Ascending aorta (tissue), 2 donors: ENCODE results near the gene USP13. TPM values are rescaled to one million over a fixed set of nuclear protein-coding genes. Genes with fewer than 3 reads are reported as not detected.

Source experiments
- DNase-seq, 2 donors: peaks; one replicate each; pipeline ENCODE4 v3.0.0-alpha.2; 2019; ENCODE audit warnings: low spot score in 2 of 2
- H3K27ac ChIP-seq, 2 donors: fragments of 200-600 bp; sonication (generic); one replicate each; pipeline ENCODE4 v1.5.1; 2016 to 2017; ENCODE audit warnings: mild to moderate bottlenecking in 1 of 2
- H3K27me3 ChIP-seq: fragments of 200-600 bp; sonication (generic); one replicate; pipeline ENCODE4 v1.5.1; 2017
- H3K36me3 ChIP-seq, 2 donors: fragments of 200-600 bp; sonication (generic); one replicate each; pipeline ENCODE4 v1.5.1; 2016
- H3K4me1 ChIP-seq, 2 donors: fragments of 200-600 bp; sonication (generic); one replicate each; pipeline ENCODE4 v1.5.1; 2016 to 2017; ENCODE audit warnings: mild to moderate bottlenecking in 1 of 2
- H3K4me3 ChIP-seq, 2 donors: fragments of 200-600 bp; sonication (generic); one replicate each; pipeline ENCODE4 v1.5.1; 2016 to 2017; ENCODE audit warnings: mild to moderate bottlenecking in 1 of 2
- H3K9me3 ChIP-seq, 2 donors: fragments of 200-600 bp; sonication (generic); one replicate each; pipeline ENCODE4 v1.5.1; 2016
- CTCF ChIP-seq, 3 experiments: fragments of 200-600 bp in 2 of 3; fragments of 450-650 bp in 1 of 3; sonication (generic) in 2 of 3; IDR thresholded peaks; one replicate each; pipeline ENCODE4 v1.5.1; 2016 to 2019; ENCODE audit warnings: antibody characterized with exemption in 3 of 3, mild to moderate bottlenecking in 1 of 3, moderate library complexity in 1 of 3
- intact Hi-C: fragments of 100-400 bp; cut with DNase I; formaldehyde crosslinking; loops from one replicate; pipeline ENCODE4 v1.15.1; 2023
- total RNA-seq: library from RNA; depleted of rRNA; stranded (reverse); fragments of >200 nt; gene quantifications from one replicate; pipeline ENCODE4 v1.1.0, GENCODE V29; 2016

Gene USP13
- total RNA-seq, 1 donor from 2014 or later: 3.1 TPM

- Histone ChIP-seq H3K4me3 (no peak overlapping the region), H3K4me1 (no peaks in the 10 kb centered on the region), H3K27ac (no peak overlapping the region), H3K36me3 (peaks cover 4 to 14% of the 10 kb centered on the region in 2 donors), H3K9me3 (no peaks in the 10 kb centered on the region), H3K27me3 (no peaks in the 10 kb centered on the region)
- intact Hi-C loops: no loop called here
- no peak for TF ChIP-seq CTCF (IDR thresholded peaks at IDR 0.05)
- DNase-seq: no peak
Observed at GRCh38 chr3:179739816-179740594, 87.2 kb downstream of the USP13 start.

- no peaks in the 10 kb centered on the region for H3K9me3 ChIP-seq
- no peak for DNase-seq
- H3K4me1 ChIP-seq: no peaks in the 10 kb centered on the region
- no peak overlapping the region for H3K4me3 ChIP-seq
- intact Hi-C loops: no loop called here
- H3K27me3 ChIP-seq: no peaks in the 10 kb centered on the region
- no peak overlapping the region for H3K27ac ChIP-seq
- H3K36me3 ChIP-seq: peaks cover 4 to 9% of the 10 kb centered on the region in 2 donors
- TF ChIP-seq CTCF (IDR thresholded peaks at IDR 0.05): no peak
Observed at GRCh38 chr3:179743913-179744312, 91.1 kb downstream of the USP13 start.

DNA sequence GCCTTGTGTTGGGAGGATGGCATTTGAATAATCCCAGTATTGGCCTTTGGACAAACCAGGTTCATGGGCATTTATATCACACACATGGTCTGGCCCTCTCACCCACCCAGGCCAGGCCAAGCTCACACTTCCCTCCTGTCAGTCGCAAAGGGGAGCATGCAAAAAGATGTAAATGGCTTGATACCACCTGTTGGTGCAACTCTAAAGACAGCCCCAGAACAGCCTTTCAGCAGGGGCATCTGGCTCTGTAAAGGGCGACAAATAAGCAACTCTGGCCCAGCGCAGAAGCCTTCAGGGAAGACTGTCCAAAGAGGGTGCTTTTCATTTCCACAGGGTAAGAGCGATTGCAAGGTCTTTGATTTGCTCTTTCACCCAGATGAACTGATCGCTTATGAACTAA lies 91.8 kb downstream of the USP13 start:
- no peaks in the 10 kb centered on the region for H3K27me3 ChIP-seq
- intact Hi-C loops: no loop called here

GRCh38 chr3:179745079-179745478 lies 92.2 kb downstream of the USP13 start:
- Histone ChIP-seq H3K4me3 (no peak overlapping the region), H3K4me1 (no peaks in the 10 kb centered on the region), H3K36me3 (peaks cover 4 to 9% of the 10 kb centered on the region in 2 donors), H3K27me3 (no peaks in the 10 kb centered on the region), H3K9me3 (no peaks in the 10 kb centered on the region), H3K27ac (no peak overlapping the region)
- intact Hi-C loops: no loop called here
- DNase-seq: no peak
- TF ChIP-seq CTCF (IDR thresholded peaks at IDR 0.05): no peak

More for the DNA sequence above, 91.8 kb downstream of the USP13 start:
- Histone ChIP-seq H3K4me3 (no peak overlapping the region), H3K4me1 (no peaks in the 10 kb centered on the region), H3K9me3 (no peaks in the 10 kb centered on the region), H3K36me3 (peaks cover 4 to 9% of the 10 kb centered on the region in 2 donors), H3K27ac (no peak overlapping the region)
- no peak for TF ChIP-seq CTCF (IDR thresholded peaks at IDR 0.05)
- no peak for DNase-seq

- no peak overlapping the region for H3K4me3 ChIP-seq
- no peaks in the 10 kb centered on the region for H3K27me3 ChIP-seq
- H3K9me3 ChIP-seq: no peaks in the 10 kb centered on the region
- no peak for DNase-seq
- no peak for TF ChIP-seq CTCF (IDR thresholded peaks at IDR 0.05)
- peaks cover 4 to 9% of the 10 kb centered on the region in 2 donors for H3K36me3 ChIP-seq
- no peak overlapping the region for H3K27ac ChIP-seq
- intact Hi-C loops: no loop called here
- H3K4me1 ChIP-seq: no peaks in the 10 kb centered on the region
Observed at GRCh38 chr3:179745716-179746115, 92.9 kb downstream of the USP13 start.
